GM23338 (cell line): ENCODE measurements around the gene BAMBI. TPM values are rescaled to one million over a fixed set of nuclear protein-coding genes. Genes with fewer than 3 reads are reported as not detected.

ENCODE experiments used
- ATAC-seq: fragments of 200-7000 bp; cut with Tn5 transposase; 3 replicates; pipeline ENCODE4 v1.9.1; 2020
- DNase-seq: peaks from one replicate; pipeline ENCODE4 v3.0.0-alpha.2; 2015; ENCODE audit warnings: low spot score
- H2AFZ ChIP-seq: fragments of 200-600 bp; sonication (generic); 2 replicates; pipeline ENCODE4 v1.8.0; 2016; ENCODE audit warnings: antibody characterized with exemption, mild to moderate bottlenecking, moderate library complexity
- H3F3A ChIP-seq: fragments of 200-600 bp; sonication (generic); replicated peaks from 2 replicates; pipeline ENCODE4 v1.8.0; 2017; ENCODE audit warnings: antibody characterized with exemption, mixed run types, low read depth
- H3K27ac ChIP-seq: fragments of 200-600 bp; sonication (generic); 2 replicates; pipeline ENCODE4 v1.6.1; 2016; ENCODE audit warnings: low read depth
- H3K27me3 ChIP-seq: fragments of 200-600 bp; sonication (generic); 2 replicates; pipeline ENCODE4 v1.8.0; 2016; ENCODE audit warnings: mild to moderate bottlenecking, mixed run types, moderate library complexity; ENCODE audit not compliant: insufficient read depth
- H3K36me3 ChIP-seq: fragments of 200-600 bp; sonication (generic); 2 replicates; pipeline ENCODE4 v1.8.0; 2016; ENCODE audit warnings: mild to moderate bottlenecking; ENCODE audit not compliant: insufficient read depth
- H3K4me1 ChIP-seq: fragments of 200-600 bp; sonication (generic); 2 replicates; pipeline ENCODE4 v1.8.0; 2016; ENCODE audit warnings: mild to moderate bottlenecking, moderate library complexity; ENCODE audit not compliant: insufficient read depth
- H3K4me2 ChIP-seq: fragments of 200-600 bp; sonication (generic); 2 replicates; pipeline ENCODE4 v1.7.1; 2017; ENCODE audit warnings: mixed run types
- H3K4me3 ChIP-seq: fragments of 200-600 bp; sonication (generic); 2 replicates; pipeline ENCODE4 v1.6.1; 2016; ENCODE audit warnings: mixed run types
- H3K79me2 ChIP-seq: fragments of 200-600 bp; sonication (generic); replicated peaks from 2 replicates; pipeline ENCODE4 v1.8.0; 2017; ENCODE audit warnings: mild to moderate bottlenecking; ENCODE audit not compliant: insufficient read depth
- H3K9me2 ChIP-seq: fragments of 200-600 bp; sonication (generic); 2 replicates; pipeline ENCODE4 v1.8.0; 2017; ENCODE audit not compliant: insufficient read depth
- H4K20me1 ChIP-seq: fragments of 200-600 bp; sonication (generic); replicated peaks from 2 replicates; pipeline ENCODE4 v1.8.0; 2017; ENCODE audit warnings: mild to moderate bottlenecking; ENCODE audit not compliant: insufficient read depth
- H3K27ac Mint-ChIP-seq: 2 replicates; pipeline ENCODE4 v1.8.0; 2020; ENCODE audit warnings: inconsistent platforms, mild to moderate bottlenecking, moderate library complexity, mixed read lengths
- H3K27me3 Mint-ChIP-seq: 3 replicates; pipeline ENCODE4 v1.8.0; 2022; ENCODE audit warnings: low read depth, mild to moderate bottlenecking, moderate library complexity, mixed read lengths, inconsistent platforms; ENCODE audit not compliant: insufficient read depth, poor library complexity
- H3K36me3 Mint-ChIP-seq: 3 replicates; pipeline ENCODE4 v1.8.0; 2021; ENCODE audit warnings: low read depth, mild to moderate bottlenecking, inconsistent platforms, moderate library complexity, mixed read lengths
- H3K4me1 Mint-ChIP-seq: 3 replicates; pipeline ENCODE4 v1.8.0; 2020; ENCODE audit warnings: mild to moderate bottlenecking, inconsistent platforms, mixed read lengths
- H3K4me3 Mint-ChIP-seq: 3 replicates; pipeline ENCODE4 v1.8.0; 2021; ENCODE audit warnings: moderate library complexity, mild to moderate bottlenecking, inconsistent platforms, mixed read lengths
- H3K9me3 Mint-ChIP-seq: 3 replicates; pipeline ENCODE4 v1.8.0; 2020; ENCODE audit warnings: moderate library complexity, mild to moderate bottlenecking, inconsistent platforms, mixed read lengths
- CTCF ChIP-seq, 2 experiments: fragments of 200-600 bp in 1 of 2; sonication (generic) in 1 of 2; conservative IDR thresholded peaks; 2 replicates each; pipeline versions ENCODE4 v1.5.1 to v1.6.1; 2016 to 2017; ENCODE audit warnings: antibody characterized with exemption in 2 of 2, low read depth in 2 of 2, mild to moderate bottlenecking in 2 of 2, moderate library complexity in 1 of 2
- EZH2phosphoT487 ChIP-seq: fragments of 200-600 bp; sonication (generic); IDR thresholded peaks from one replicate; pipeline ENCODE4 v1.8.1; 2018; ENCODE audit warnings: antibody characterized with exemption; ENCODE audit not compliant: unreplicated experiment
- NANOG ChIP-seq: IDR thresholded peaks from 2 replicates; pipeline ENCODE4 v1.6.1; 2016; ENCODE audit warnings: antibody characterized with exemption, borderline replicate concordance
- REST ChIP-seq: IDR thresholded peaks from one replicate; pipeline ENCODE4 v1.6.1; 2018; ENCODE audit warnings: antibody characterized with exemption; ENCODE audit not compliant: unreplicated experiment
- STAT1 ChIP-seq: IDR thresholded peaks from one replicate; pipeline ENCODE4 v1.6.1; 2016; ENCODE audit warnings: antibody characterized with exemption; ENCODE audit not compliant: unreplicated experiment
- ZNF114 ChIP-seq: fragments of 250-450 bp; sonication (Bioruptor Pico); IDR thresholded peaks from 2 replicates; pipeline ENCODE4 v1.5.0; 2020; ENCODE audit warnings: mild to moderate bottlenecking, moderate library complexity
- polyA plus RNA-seq: library from polyadenylated mRNA; unstranded; fragments of >200 nt; fragmentation: Nextera tagmentation; extraction: Ambion mirVana; gene quantifications from 2 replicates; pipeline ENCODE4 v1.2.1, GENCODE V29; 2016
- total RNA-seq: library from RNA; depleted of rRNA; stranded (reverse); fragments of >200 nt; shearing (Covaris generic); gene quantifications from 2 replicates; pipeline ENCODE4 v1.2.3, GENCODE V29; 2014

Gene BAMBI
- total and polyA plus RNA-seq, 2 experiments from 2014 or later = 20.1 to 37.5 TPM

GRCh38 chr10:28669227-28670173 lies 7.8 kb upstream of the BAMBI start (continued):
- TF ChIP-seq REST = no peak
- TF ChIP-seq CTCF (conservative IDR thresholded peaks at IDR 0.05; ENCODE audit: low read depth in 2 of 2) = no peak
- TF ChIP-seq NANOG = no peak
- TF ChIP-seq ZNF114 = no peak
- TF ChIP-seq EZH2phosphoT487 = no peak

- Mint-ChIP-seq H3K9me3 (no peaks in the 10 kb centered on the region), H3K4me1 (peaks cover 19% of the 10 kb centered on the region), H3K36me3 (peaks cover 4% of the 10 kb centered on the region; the same call in 1 of the 3 replicates), H3K4me3 (no peak overlapping the region), H3K27me3 (peaks cover 22% of the 10 kb centered on the region), H3K27ac (no peak overlapping the region)
- ATAC-seq = no peak
- H4K20me1 ChIP-seq = peaks cover 17% of the 10 kb centered on the region
- no peak overlapping the region for H3K27ac ChIP-seq
- H3K27me3 ChIP-seq = peaks cover 10% of the 10 kb centered on the region; the same call in 1 of the 2 replicates
- H3K9me2 ChIP-seq = no peaks in the 10 kb centered on the region
- DNase-seq = no peak
- no peak overlapping the region for H3K4me3 ChIP-seq
- H3K36me3 ChIP-seq = no peaks in the 10 kb centered on the region
- no peak overlapping the region for H3K4me2 ChIP-seq
- peaks cover 21% of the 10 kb centered on the region for H3K79me2 ChIP-seq
- H3K4me1 ChIP-seq = peaks cover 20% of the 10 kb centered on the region
- TF ChIP-seq CTCF (conservative IDR thresholded peaks at IDR 0.05; ENCODE audit: low read depth in 2 of 2) (no peak), STAT1 (no peak)
- H2AFZ ChIP-seq = no peak overlapping the region
- H3F3A ChIP-seq = no peaks in the 10 kb centered on the region
These were observed 2.5 kb upstream of the BAMBI start for GRCh38 chr10:28674782-28675181.
